ENCODE results near the gene TOMM7. TPM values are rescaled to one million over a fixed set of nuclear protein-coding genes. Genes with fewer than 3 reads are reported as not detected.

The TOMM7 gene
- polyA plus RNA-seq, 1 of the 3 experiments (the other 2 are of a cell fraction) = 546 TPM

GRCh38 chr7:22831602-22832305, 9.1 kb upstream of the TOMM7 start:
- 29% methylated on average over 5 of the region's 5 CpGs for WGBS (ENCODE audit: low lambda C conversion rate)
- H4K20me1 ChIP-seq (ENCODE audit: insufficient read depth) = no peaks in the 10 kb centered on the region

More at GRCh38 chr7:22831602-22832305, 9.1 kb upstream of the TOMM7 start:
- Histone ChIP-seq H3K4me2 (no peak overlapping the region), H3K27me3 (ENCODE audit: insufficient read depth) (peaks cover 23% of the 10 kb centered on the region; the same call in 1 of the 2 replicates), H3K9ac (no peak overlapping the region), H3K4me1 (ENCODE audit: control insufficient read depth in 1 of 2, insufficient read depth in 2 of 2, low read depth in 1 of 2, low read length in 1 of 2) (no peaks in the 10 kb centered on the region), H3K9me2 (no peaks in the 10 kb centered on the region), H2AFZ (ENCODE audit: low read depth) (peak overlapping the region; percentile 16; the same call in 1 of the 2 replicates), H3K4me3 (ENCODE audit: low read depth in 2 of 2, low read length in 1 of 2) (no peak overlapping the region), H3K36me3 (replicated peaks in 1 of 2; ENCODE audit: control insufficient read depth in 1 of 2, insufficient read depth in 2 of 2, low read length in 1 of 2) (no peaks in the 10 kb centered on the region), H3K9me3 (no peaks in the 10 kb centered on the region), H3K79me2 (ENCODE audit: insufficient read depth) (no peaks in the 10 kb centered on the region), H3F3A (replicated peaks; ENCODE audit: insufficient read depth) (peaks cover 4% of the 10 kb centered on the region), H3K27ac (ENCODE audit: low read depth in 2 of 2, low read length in 1 of 2) (no peak overlapping the region; a peak in 1 of 4 replicates)
- ChIA-PET CTCF (interaction anchor here (0.8 kb wide), 1 partner anchor 271 kb away, joined by 3 read pairs; no protein-coding TSS in a partner anchor), POLR2A (no interaction called here)
- TF ChIP-seq ELF1 (IDR thresholded peaks at IDR 0.05) (no peak), MAX (IDR thresholded peaks at IDR 0.05; ENCODE audit: low read depth) (no peak), TAF1 (IDR thresholded peaks at IDR 0.05; ENCODE audit: borderline replicate concordance, low read depth, low read length) (no peak), SMC3 (IDR thresholded peaks at IDR 0.05; ENCODE audit: low read depth, low read length) (no peak), NRF1 (IDR thresholded peaks at IDR 0.05; ENCODE audit: low read depth, low read length) (no peak), CTCF (IDR thresholded peaks at IDR 0.05) (no peak), RCOR1 (IDR thresholded peaks at IDR 0.05; ENCODE audit: low read length) (no peak)
- TF ChIP-seq, protein P1, sequence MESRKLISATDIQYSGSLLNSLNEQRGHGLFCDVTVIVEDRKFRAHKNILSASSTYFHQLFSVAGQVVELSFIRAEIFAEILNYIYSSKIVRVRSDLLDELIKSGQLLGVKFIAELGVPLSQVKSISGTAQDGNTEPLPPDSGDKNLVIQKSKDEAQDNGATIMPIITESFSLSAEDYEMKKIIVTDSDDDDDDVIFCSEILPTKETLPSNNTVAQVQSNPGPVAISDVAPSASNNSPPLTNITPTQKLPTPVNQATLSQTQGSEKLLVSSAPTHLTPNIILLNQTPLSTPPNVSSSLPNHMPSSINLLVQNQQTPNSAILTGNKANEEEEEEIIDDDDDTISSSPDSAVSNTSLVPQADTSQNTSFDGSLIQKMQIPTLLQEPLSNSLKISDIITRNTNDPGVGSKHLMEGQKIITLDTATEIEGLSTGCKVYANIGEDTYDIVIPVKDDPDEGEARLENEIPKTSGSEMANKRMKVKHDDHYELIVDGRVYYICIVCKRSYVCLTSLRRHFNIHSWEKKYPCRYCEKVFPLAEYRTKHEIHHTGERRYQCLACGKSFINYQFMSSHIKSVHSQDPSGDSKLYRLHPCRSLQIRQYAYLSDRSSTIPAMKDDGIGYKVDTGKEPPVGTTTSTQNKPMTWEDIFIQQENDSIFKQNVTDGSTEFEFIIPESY (IDR thresholded peaks at IDR 0.05; ENCODE audit: borderline replicate concordance, low read depth) = no peak
- TF ChIP-seq, protein P2, sequence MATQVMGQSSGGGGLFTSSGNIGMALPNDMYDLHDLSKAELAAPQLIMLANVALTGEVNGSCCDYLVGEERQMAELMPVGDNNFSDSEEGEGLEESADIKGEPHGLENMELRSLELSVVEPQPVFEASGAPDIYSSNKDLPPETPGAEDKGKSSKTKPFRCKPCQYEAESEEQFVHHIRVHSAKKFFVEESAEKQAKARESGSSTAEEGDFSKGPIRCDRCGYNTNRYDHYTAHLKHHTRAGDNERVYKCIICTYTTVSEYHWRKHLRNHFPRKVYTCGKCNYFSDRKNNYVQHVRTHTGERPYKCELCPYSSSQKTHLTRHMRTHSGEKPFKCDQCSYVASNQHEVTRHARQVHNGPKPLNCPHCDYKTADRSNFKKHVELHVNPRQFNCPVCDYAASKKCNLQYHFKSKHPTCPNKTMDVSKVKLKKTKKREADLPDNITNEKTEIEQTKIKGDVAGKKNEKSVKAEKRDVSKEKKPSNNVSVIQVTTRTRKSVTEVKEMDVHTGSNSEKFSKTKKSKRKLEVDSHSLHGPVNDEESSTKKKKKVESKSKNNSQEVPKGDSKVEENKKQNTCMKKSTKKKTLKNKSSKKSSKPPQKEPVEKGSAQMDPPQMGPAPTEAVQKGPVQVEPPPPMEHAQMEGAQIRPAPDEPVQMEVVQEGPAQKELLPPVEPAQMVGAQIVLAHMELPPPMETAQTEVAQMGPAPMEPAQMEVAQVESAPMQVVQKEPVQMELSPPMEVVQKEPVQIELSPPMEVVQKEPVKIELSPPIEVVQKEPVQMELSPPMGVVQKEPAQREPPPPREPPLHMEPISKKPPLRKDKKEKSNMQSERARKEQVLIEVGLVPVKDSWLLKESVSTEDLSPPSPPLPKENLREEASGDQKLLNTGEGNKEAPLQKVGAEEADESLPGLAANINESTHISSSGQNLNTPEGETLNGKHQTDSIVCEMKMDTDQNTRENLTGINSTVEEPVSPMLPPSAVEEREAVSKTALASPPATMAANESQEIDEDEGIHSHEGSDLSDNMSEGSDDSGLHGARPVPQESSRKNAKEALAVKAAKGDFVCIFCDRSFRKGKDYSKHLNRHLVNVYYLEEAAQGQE (IDR thresholded peaks at IDR 0.05; ENCODE audit: low read depth, low read length) = no peak
- TF ChIP-seq, protein P3, sequence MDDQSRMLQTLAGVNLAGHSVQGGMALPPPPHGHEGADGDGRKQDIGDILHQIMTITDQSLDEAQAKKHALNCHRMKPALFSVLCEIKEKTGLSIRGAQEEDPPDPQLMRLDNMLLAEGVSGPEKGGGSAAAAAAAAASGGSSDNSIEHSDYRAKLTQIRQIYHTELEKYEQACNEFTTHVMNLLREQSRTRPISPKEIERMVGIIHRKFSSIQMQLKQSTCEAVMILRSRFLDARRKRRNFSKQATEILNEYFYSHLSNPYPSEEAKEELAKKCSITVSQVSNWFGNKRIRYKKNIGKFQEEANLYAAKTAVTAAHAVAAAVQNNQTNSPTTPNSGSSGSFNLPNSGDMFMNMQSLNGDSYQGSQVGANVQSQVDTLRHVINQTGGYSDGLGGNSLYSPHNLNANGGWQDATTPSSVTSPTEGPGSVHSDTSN (IDR thresholded peaks at IDR 0.05) = no peak
- DNase-seq = no peak
